Activated B cell treated with CpG ODN at 0.5 μM for 24 hours (primary cell): ENCODE measurements around the gene PFKFB3. TPM values are rescaled to one million over a fixed set of nuclear protein-coding genes. Genes with fewer than 3 reads are reported as not detected.

Source experiments
- ATAC-seq: fragments of 200-7000 bp; cut with Tn5 transposase; one replicate; pipeline ENCODE4 v1.10.0; 2021; ENCODE audit warnings: low read depth, mild to moderate bottlenecking, moderate library complexity
- CTCF ChIA-PET: fragments of 350-600 bp; sonication (Branson Sonifier 250); formaldehyde crosslinking; loops from one replicate; lab custom pipeline; 2021; ENCODE audit warnings: antibody characterized with exemption; lab: Charles Lee
- POLR2A ChIA-PET: fragments of 350-600 bp; sonication (Branson Sonifier 250); formaldehyde crosslinking; loops from one replicate; lab custom pipeline; 2021; ENCODE audit warnings: antibody characterized with exemption; lab: Charles Lee
- DNase-seq: peaks from one replicate; pipeline ENCODE4 v3.0.0; 2022
- H3K27ac Mint-ChIP-seq: one replicate; pipeline ENCODE4 v1.8.0; 2020; ENCODE audit warnings: mixed read lengths
- H3K27me3 Mint-ChIP-seq: one replicate; pipeline ENCODE4 v1.8.0; 2021; ENCODE audit warnings: mixed read lengths
- H3K36me3 Mint-ChIP-seq: one replicate; pipeline ENCODE4 v1.8.0; 2021; ENCODE audit warnings: low read depth, mixed read lengths
- H3K4me1 Mint-ChIP-seq: one replicate; pipeline ENCODE4 v1.8.0; 2021; ENCODE audit warnings: mixed read lengths
- H3K4me3 Mint-ChIP-seq: one replicate; pipeline ENCODE4 v1.8.0; 2020; ENCODE audit warnings: mild to moderate bottlenecking, mixed read lengths
- H3K9me3 Mint-ChIP-seq: one replicate; pipeline ENCODE4 v1.8.0; 2020; ENCODE audit warnings: mixed read lengths
- intact Hi-C: fragments of 100-400 bp; cut with micrococcal nuclease; formaldehyde crosslinking; loops from one replicate; pipeline ENCODE4 v1.15.1; 2024
- total RNA-seq: library from RNA; stranded (reverse); gene quantifications from 2 replicates; pipeline ENCODE4 v1.2.3, GENCODE V29; 2022
- TF ChIP-seq, protein P1 (sequence below): fragments of 200-600 bp; IDR thresholded peaks from one replicate; pipeline ENCODE4 v1.8.0; 2022; ENCODE audit warnings: antibody characterized with exemption, mild to moderate bottlenecking

The PFKFB3 gene
- total RNA-seq, 1 donor from 2014 or later: 105 TPM

DNA sequence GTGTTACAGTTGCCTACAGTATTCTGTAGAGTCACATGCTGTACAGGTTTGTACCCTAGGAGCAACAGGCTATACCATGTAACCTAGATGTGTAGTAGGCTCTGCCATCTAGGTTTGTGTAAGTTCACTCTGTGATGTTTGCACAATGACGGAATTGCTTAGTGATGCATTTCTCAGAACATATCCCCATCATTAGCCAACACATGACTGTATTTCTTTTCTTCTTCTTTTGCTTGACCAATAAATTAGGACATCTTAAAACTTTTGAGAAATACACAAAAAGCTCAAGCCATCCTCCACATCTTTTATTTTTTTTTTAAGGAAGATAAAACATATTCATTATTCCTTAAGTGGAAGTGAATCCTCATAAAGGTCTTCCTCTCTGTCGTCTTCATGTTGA lies 5.4 kb upstream of the PFKFB3 start:
- ChIA-PET POLR2A (no interaction called here), CTCF (interaction anchor here (2.1 kb wide), 1 partner anchor 205 kb away, joined by 6 read pairs; no protein-coding TSS in a partner anchor)
- TF ChIP-seq, protein P1, sequence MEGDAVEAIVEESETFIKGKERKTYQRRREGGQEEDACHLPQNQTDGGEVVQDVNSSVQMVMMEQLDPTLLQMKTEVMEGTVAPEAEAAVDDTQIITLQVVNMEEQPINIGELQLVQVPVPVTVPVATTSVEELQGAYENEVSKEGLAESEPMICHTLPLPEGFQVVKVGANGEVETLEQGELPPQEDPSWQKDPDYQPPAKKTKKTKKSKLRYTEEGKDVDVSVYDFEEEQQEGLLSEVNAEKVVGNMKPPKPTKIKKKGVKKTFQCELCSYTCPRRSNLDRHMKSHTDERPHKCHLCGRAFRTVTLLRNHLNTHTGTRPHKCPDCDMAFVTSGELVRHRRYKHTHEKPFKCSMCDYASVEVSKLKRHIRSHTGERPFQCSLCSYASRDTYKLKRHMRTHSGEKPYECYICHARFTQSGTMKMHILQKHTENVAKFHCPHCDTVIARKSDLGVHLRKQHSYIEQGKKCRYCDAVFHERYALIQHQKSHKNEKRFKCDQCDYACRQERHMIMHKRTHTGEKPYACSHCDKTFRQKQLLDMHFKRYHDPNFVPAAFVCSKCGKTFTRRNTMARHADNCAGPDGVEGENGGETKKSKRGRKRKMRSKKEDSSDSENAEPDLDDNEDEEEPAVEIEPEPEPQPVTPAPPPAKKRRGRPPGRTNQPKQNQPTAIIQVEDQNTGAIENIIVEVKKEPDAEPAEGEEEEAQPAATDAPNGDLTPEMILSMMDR: no peak
- Mint-ChIP-seq H3K9me3 (no peaks in the 10 kb centered on the region), H3K27me3 (no peaks in the 10 kb centered on the region), H3K36me3 (peaks cover 2% of the 10 kb centered on the region), H3K4me1 (peaks cover 21% of the 10 kb centered on the region), H3K4me3 (no peak overlapping the region), H3K27ac (no peak overlapping the region)
- no peak for DNase-seq
- no peak for ATAC-seq
- intact Hi-C loops: no loop called here

DNA sequence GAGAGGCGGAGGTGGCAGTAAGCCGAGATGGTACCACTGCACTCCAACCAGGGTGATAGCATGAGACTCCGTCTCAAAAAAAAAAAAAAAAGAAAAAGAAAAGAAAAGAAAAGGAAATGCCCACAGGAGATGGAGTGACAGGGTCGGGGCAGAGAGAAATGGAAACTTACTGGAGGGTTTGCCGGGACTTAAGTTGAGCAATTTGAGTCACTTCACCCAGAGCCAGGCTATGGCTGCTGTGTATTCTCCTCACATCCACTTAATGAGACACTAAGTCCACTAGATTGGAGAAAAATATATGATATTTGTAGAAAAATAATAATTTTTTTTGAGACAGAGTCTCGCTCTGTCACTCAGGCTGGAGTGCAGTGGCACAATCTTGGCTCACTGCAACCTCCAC lies 4.6 kb upstream of the PFKFB3 start:
- no peak for DNase-seq
- Mint-ChIP-seq H3K4me1 (peaks cover 18% of the 10 kb centered on the region), H3K27ac (no peak overlapping the region), H3K27me3 (no peaks in the 10 kb centered on the region), H3K4me3 (no peak overlapping the region), H3K36me3 (peaks cover 2% of the 10 kb centered on the region), H3K9me3 (no peaks in the 10 kb centered on the region)
- ATAC-seq: no peak
- TF ChIP-seq, protein P1: no peak
- ChIA-PET POLR2A (no interaction called here), CTCF (interaction anchor here (7.8 kb wide), 1 partner anchor 202 kb away, joined by 295 read pairs; no protein-coding TSS in a partner anchor)
- intact Hi-C loops: no loop called here

DNA sequence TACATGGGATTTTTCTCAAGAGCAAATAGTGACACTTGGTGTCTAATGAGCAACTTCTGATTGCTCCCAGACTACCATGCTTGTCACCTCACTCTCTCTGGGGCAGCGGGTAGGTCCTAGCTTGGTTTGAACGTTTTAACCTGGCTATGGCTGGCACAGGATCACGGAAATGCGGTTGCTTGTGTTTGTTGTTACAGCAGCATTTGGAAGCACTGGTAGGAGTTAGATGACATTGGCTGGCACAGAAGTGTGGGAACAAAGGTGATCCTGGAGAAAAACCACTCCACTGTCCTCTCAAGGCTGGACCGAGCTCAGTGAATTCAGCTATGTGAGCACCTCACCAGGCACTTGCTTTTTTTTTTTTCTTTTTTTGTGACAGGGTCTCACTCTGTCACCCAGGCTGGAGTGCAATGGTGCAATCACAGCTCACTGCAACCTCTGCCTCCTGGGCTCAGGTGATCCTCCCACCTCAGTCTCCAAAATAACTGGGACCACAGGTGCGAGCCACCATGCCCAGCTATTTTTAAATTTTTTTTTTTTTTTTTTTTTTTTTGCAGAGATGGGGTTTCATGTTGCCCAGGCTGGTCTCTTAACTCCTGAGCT lies 3.5 kb upstream of the PFKFB3 start:
- CTCF ChIA-PET: interaction anchor here (7.8 kb wide), 1 partner anchor 201 kb away, joined by 295 read pairs; no protein-coding TSS in a partner anchor
- H3K4me3 Mint-ChIP-seq: no peak overlapping the region
- ATAC-seq: no peak
- no peak overlapping the region for H3K27ac Mint-ChIP-seq
- intact Hi-C loops: no loop called here
- POLR2A ChIA-PET: interaction anchor here (0.6 to 6.8 kb wide), 5 partner anchors 36 to 228 kb away, joined by 4 to 245 read pairs (median 8); no protein-coding TSS in a partner anchor
- no peak for DNase-seq
- TF ChIP-seq, protein P1: no peak
- H3K36me3 Mint-ChIP-seq: peaks cover 5% of the 10 kb centered on the region
- peaks cover 20% of the 10 kb centered on the region for H3K4me1 Mint-ChIP-seq
- no peaks in the 10 kb centered on the region for H3K9me3 Mint-ChIP-seq
- H3K27me3 Mint-ChIP-seq: no peaks in the 10 kb centered on the region

DNA sequence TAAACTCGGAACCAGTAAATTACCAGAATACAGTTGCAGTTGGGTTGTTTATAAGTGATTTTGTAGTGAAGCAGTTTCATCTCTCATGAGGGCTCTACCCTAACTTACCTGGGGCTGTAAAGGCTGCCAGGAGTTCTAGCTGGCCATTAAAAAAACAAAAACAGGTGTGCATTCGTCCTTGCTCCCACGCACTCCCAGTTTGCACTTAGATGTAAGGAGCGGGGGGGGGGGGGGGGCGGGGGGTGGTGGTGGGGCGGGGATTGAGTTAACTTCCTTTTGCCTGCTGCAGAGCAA lies 2.3 kb upstream of the PFKFB3 start:
- Mint-ChIP-seq H3K36me3 (peaks cover 11% of the 10 kb centered on the region), H3K4me3 (peak overlapping the region; percentile 76), H3K4me1 (peaks cover 28% of the 10 kb centered on the region), H3K27ac (no peak overlapping the region), H3K27me3 (no peaks in the 10 kb centered on the region), H3K9me3 (no peaks in the 10 kb centered on the region)
- ATAC-seq (no peak), DNase-seq (no peak)
- TF ChIP-seq, protein P1: no peak
- ChIA-PET CTCF (interaction anchor here (0.6 to 7.8 kb wide), 4 partner anchors 48 to 200 kb away, joined by 3 to 295 read pairs (median 22); no protein-coding TSS in a partner anchor), POLR2A (interaction anchor here (0.7 to 6.8 kb wide), 5 partner anchors 9 to 205 kb away, joined by 3 to 245 read pairs (median 3); no protein-coding TSS in a partner anchor)
- intact Hi-C loops: loop anchor here (5.0 kb wide), 1 partner anchor 113 kb away; the partner anchor contains the start of gene RBM17

DNA sequence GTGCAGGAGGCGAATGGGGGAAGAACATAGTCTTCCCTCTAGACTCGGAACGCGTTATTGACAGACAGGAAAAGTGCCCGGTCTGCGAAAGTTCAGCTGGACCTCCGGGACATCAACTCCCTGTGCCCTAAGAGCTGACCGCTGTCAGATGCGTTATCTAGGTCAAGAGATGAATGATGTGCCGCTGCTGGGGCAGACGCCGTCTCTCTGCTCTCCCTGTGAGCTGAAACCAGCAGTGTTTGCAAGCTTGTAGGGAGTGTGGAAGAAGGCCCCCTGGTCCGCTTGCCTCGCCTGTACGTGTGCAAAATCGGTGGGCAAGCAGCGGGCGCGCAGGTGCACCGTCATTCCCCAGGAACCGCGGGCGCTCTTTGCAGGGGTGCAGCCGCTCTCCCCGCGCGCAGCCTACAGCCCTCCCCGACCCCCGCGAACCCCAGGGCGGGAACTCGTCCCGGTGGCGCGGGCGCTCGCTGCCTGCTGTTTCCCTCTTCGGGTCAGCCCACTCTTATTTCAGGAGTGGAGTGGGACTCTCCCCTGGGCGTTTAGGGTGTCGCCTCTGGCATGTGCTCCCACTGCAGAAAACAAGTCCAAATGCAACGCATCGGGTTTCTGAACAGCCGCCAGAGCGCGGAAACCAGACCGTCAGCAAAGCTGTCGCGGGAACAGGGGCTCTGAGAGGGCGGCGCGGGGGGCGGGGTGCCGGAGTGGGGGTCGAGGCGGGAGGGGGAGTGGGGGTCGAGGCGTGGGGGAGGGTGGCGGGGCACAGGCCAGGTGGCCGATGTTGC lies 1.8 kb upstream of the PFKFB3 start:
- peak overlapping the region; percentile 76 for H3K4me3 Mint-ChIP-seq
- ATAC-seq (no peak), DNase-seq (no peak)
- ChIA-PET POLR2A (interaction anchor here (0.6 to 6.8 kb wide), 11 partner anchors 9 to 205 kb away, joined by 3 to 245 read pairs (median 4); no protein-coding TSS in a partner anchor), CTCF (interaction anchor here (0.6 to 7.8 kb wide), 8 partner anchors 28 to 205 kb away, joined by 3 to 295 read pairs (median 14); no protein-coding TSS in a partner anchor)
- no peak overlapping the region for H3K27ac Mint-ChIP-seq
- intact Hi-C loops: loop anchor here (5.0 kb wide), 1 partner anchor 114 kb away; the partner anchor contains the start of gene RBM17
- H3K9me3 Mint-ChIP-seq: no peaks in the 10 kb centered on the region
- H3K4me1 Mint-ChIP-seq: peaks cover 28% of the 10 kb centered on the region
- TF ChIP-seq, protein P1: no peak
- H3K36me3 Mint-ChIP-seq: peaks cover 9% of the 10 kb centered on the region
- H3K27me3 Mint-ChIP-seq: no peaks in the 10 kb centered on the region
